HCT116 (cell line): ENCODE measurements around the gene LAMC2. TPM values are rescaled to one million over a fixed set of nuclear protein-coding genes. Genes with fewer than 3 reads are reported as not detected.

Experiments used
- ATAC-seq: fragments of 200-7000 bp; cut with Tn5 transposase; 2 replicates; pipeline ENCODE4 v1.9.1; 2020; ENCODE audit warnings: mild to moderate bottlenecking, moderate library complexity
- BruUV-seq: library from RNA; stranded (reverse); fragments of 400-500 nt; replicated peaks from 2 replicates; lab custom pipeline; 2021; lab: Mats Ljungman, UMichigan
- CTCF ChIA-PET: fragments of 300-600 bp; sonication (Branson Sonifier 250); formaldehyde crosslinking; loops from one replicate; lab custom pipeline; 2021; ENCODE audit warnings: antibody characterized with exemption; lab: Charles Lee
- POLR2A ChIA-PET: fragments of 300-600, 350-600 bp; sonication (Branson Sonifier 250); formaldehyde crosslinking; loops from one replicate; lab custom pipeline; 2021; ENCODE audit warnings: antibody characterized with exemption; lab: Charles Lee
- RAD21 ChIA-PET, 2 experiments: fragments of 300-600 bp; sonication (Branson Sonifier 250); formaldehyde crosslinking; loops; one replicate each; lab custom pipeline; 2023; ENCODE audit warnings: low total read pairs in 2 of 2; ENCODE audit not compliant: uncharacterized antibody in 2 of 2, unreplicated experiment in 2 of 2, low non-redundant PET in 1 of 2; lab: Charles Lee
- DNase-seq: peaks from one replicate; pipeline ENCODE4 v3.0.0-alpha.2; 2010; ENCODE audit warnings: low read depth, low spot score
- H2AFZ ChIP-seq: fragments of 200-600 bp; shearing (Covaris generic), sonication (generic); 2 replicates; pipeline ENCODE4 v1.6.1; 2017; ENCODE audit warnings: low read depth, mixed run types, mixed read lengths, antibody characterized with exemption, low read length; ENCODE audit not compliant: poor library complexity, severe bottlenecking
- H3K27ac ChIP-seq: 2 replicates; pipeline ENCODE4 v1.5.1; 2012; ENCODE audit warnings: low read depth, low read length
- H3K27me3 ChIP-seq: fragments of 200-600 bp; sonication (generic); 2 replicates; pipeline ENCODE4 v1.6.1; 2016; ENCODE audit warnings: mixed run types, low read length, mixed read lengths; ENCODE audit not compliant: insufficient read depth
- H3K36me3 ChIP-seq, 2 experiments: fragments of 200-500 bp in 1 of 2; fragments of 200-600 bp in 1 of 2; sonication (Bioruptor generic) in 1 of 2; sonication (generic) in 1 of 2; 2 replicates each; pipeline versions ENCODE4 v1.5.1 to v1.6.1; 2014 to 2016; ENCODE audit warnings: low read length in 2 of 2, inconsistent platforms in 1 of 2, mixed read lengths in 1 of 2, mixed run types in 1 of 2; ENCODE audit not compliant: insufficient read depth in 2 of 2, control insufficient read depth in 1 of 2
- H3K4me1 ChIP-seq, 2 experiments: fragments of 200-600 bp in 1 of 2; sonication (generic) in 1 of 2; 2 replicates each; pipeline versions ENCODE4 v1.5.1 to v1.6.1; 2012 to 2017; ENCODE audit warnings: low read length in 2 of 2, inconsistent platforms in 1 of 2, mild to moderate bottlenecking in 1 of 2, mixed read lengths in 1 of 2, mixed run types in 1 of 2, moderate library complexity in 1 of 2; ENCODE audit not compliant: insufficient read depth in 2 of 2, control insufficient read depth in 1 of 2
- H3K4me2 ChIP-seq: fragments of 200-600 bp; sonication (generic); 2 replicates; pipeline ENCODE4 v1.6.1; 2017; ENCODE audit warnings: mixed run types, low read length, mixed read lengths
- H3K4me3 ChIP-seq, 2 experiments: fragments of 200-600 bp in 1 of 2; sonication (generic) in 1 of 2; replicated peaks in 1 of 2; 2 replicates each; pipeline ENCODE4 v1.5.1; 2011 to 2016; ENCODE audit warnings: low read length in 2 of 2, control low read depth in 1 of 2, low read depth in 1 of 2, mild to moderate bottlenecking in 1 of 2, mixed read lengths in 1 of 2, mixed run types in 1 of 2
- H3K79me2 ChIP-seq: fragments of 200-600 bp; sonication (generic); 2 replicates; pipeline ENCODE4 v1.6.1; 2017; ENCODE audit warnings: mild to moderate bottlenecking, mixed run types, low read length, moderate library complexity, mixed read lengths; ENCODE audit not compliant: insufficient read depth
- H3K9ac ChIP-seq: fragments of 200-600 bp; sonication (generic); 2 replicates; pipeline ENCODE4 v1.6.1; 2016; ENCODE audit warnings: low read length, mixed read lengths
- H3K9me2 ChIP-seq: fragments of 200-600 bp; sonication (generic), shearing (Covaris generic); 2 replicates; pipeline ENCODE4 v1.6.1; 2017; ENCODE audit warnings: mixed run types, mild to moderate bottlenecking, moderate library complexity; ENCODE audit not compliant: insufficient read depth
- H3K9me3 ChIP-seq, 2 experiments: fragments of 200-500 bp in 1 of 2; fragments of 200-600 bp in 1 of 2; sonication (Bioruptor generic) in 1 of 2; sonication (generic) in 1 of 2; 2 replicates each; pipeline ENCODE4 v1.6.1; 2014 to 2017; ENCODE audit warnings: low read length in 2 of 2, mixed read lengths in 2 of 2, inconsistent platforms in 1 of 2, low read depth in 1 of 2, mild to moderate bottlenecking in 1 of 2, mixed run types in 1 of 2, moderate library complexity in 1 of 2; ENCODE audit not compliant: control insufficient read depth in 1 of 2, insufficient read depth in 1 of 2
- H4K20me1 ChIP-seq: fragments of 200-600 bp; sonication (generic), shearing (Covaris generic); 2 replicates; pipeline ENCODE4 v1.6.1; 2017; ENCODE audit warnings: mixed run types, mild to moderate bottlenecking, moderate library complexity; ENCODE audit not compliant: insufficient read depth
- ATF3 ChIP-seq: IDR thresholded peaks from 2 replicates; pipeline ENCODE4 v1.6.1; 2012
- CBX3 ChIP-seq: IDR thresholded peaks from 2 replicates; pipeline ENCODE4 v1.6.1; 2012; ENCODE audit warnings: low read depth
- CTCF ChIP-seq, 3 experiments: fragments of 200-600 bp in 1 of 3; sonication (generic) in 1 of 3; IDR thresholded peaks in 2 of 3; conservative IDR thresholded peaks in 1 of 3; 2 replicates each; pipeline ENCODE4 v1.5.1; 2012 to 2017; ENCODE audit warnings: low read depth in 2 of 3, low read length in 2 of 3, antibody characterized with exemption in 1 of 3, borderline replicate concordance in 1 of 3, control low read depth in 1 of 3, mild to moderate bottlenecking in 1 of 3, mixed read lengths in 1 of 3, mixed run types in 1 of 3, moderate library complexity in 1 of 3; ENCODE audit not compliant: insufficient read depth in 1 of 3
- EGR1 ChIP-seq: IDR thresholded peaks from 2 replicates; pipeline ENCODE4 v1.6.1; 2012; ENCODE audit warnings: low read depth
- EZH2 ChIP-seq: fragments of 200-600 bp; sonication (generic); IDR thresholded peaks from 2 replicates; pipeline ENCODE4 v1.6.1; 2017; ENCODE audit warnings: antibody characterized with exemption, mixed run types
- FOSL1 ChIP-seq: IDR thresholded peaks from 2 replicates; pipeline ENCODE4 v1.6.1; 2012; ENCODE audit warnings: low read depth
- JUND ChIP-seq: IDR thresholded peaks from 2 replicates; pipeline ENCODE4 v1.6.1; 2012
- MAX ChIP-seq: IDR thresholded peaks from 2 replicates; pipeline ENCODE4 v1.6.1; 2012
- SIN3A ChIP-seq: IDR thresholded peaks from 2 replicates; pipeline ENCODE4 v1.6.1; 2012; ENCODE audit warnings: low read depth
- SRF ChIP-seq: IDR thresholded peaks from 2 replicates; pipeline ENCODE4 v1.6.1; 2012; ENCODE audit warnings: low read depth
- TCF7L2 ChIP-seq: IDR thresholded peaks from 2 replicates; pipeline ENCODE4 v1.7.0; 2011; ENCODE audit warnings: borderline replicate concordance, inconsistent platforms; ENCODE audit not compliant: insufficient read depth, insufficient read length; ENCODE audit errors: extremely low read depth
- ZFX ChIP-seq: fragments of 450-650 bp; IDR thresholded peaks from 2 replicates; pipeline ENCODE4 v1.6.1; 2017
- intact Hi-C: fragments of 100-400 bp; cut with micrococcal nuclease; formaldehyde crosslinking; loops from 2 replicates; pipeline ENCODE4 v1.10.0; 2022
- total RNA-seq: library from RNA; stranded (reverse); gene quantifications from one replicate; pipeline ENCODE4 v1.2.1, GENCODE V29; 2021; ENCODE audit not compliant: unreplicated experiment

Gene LAMC2
- total RNA-seq, 1 experiment from 2014 or later: 22.2 TPM

- no TSS peak for BruUV-seq
- Histone ChIP-seq H3K27me3 (no peaks in the 10 kb centered on the region), H3K9me3 (no peaks in the 10 kb centered on the region), H3K27ac (no peak overlapping the region), H4K20me1 (no peaks in the 10 kb centered on the region), H3K4me2 (no peak overlapping the region), H3K9ac (no peak overlapping the region), H3K4me3 (no peak overlapping the region), H3K4me1 (peaks cover 0 to 4% of the 10 kb centered on the region in 2 experiments; a peak in 1 of 4 replicates), H3K9me2 (no peaks in the 10 kb centered on the region), H3K79me2 (no peaks in the 10 kb centered on the region), H2AFZ (no peak overlapping the region), H3K36me3 (no peaks in the 10 kb centered on the region)
- TF ChIP-seq MAX (no peak), FOSL1 (no peak), EGR1 (no peak), EZH2 (no peak), ZFX (no peak), CBX3 (no peak), TCF7L2 (no peak), SRF (no peak), CTCF (IDR thresholded peaks at IDR 0.05 in 2 of 3, conservative IDR thresholded peaks at IDR 0.05 in 1 of 3; ENCODE audit: borderline replicate concordance in 1 of 3, insufficient read depth in 1 of 3, low read depth in 2 of 3, low read length in 2 of 3) (no peak), ATF3 (no peak), JUND (no peak), SIN3A (no peak)
- POLR2A ChIA-PET: interaction anchor here (1.1 kb wide), 1 partner anchor 29 kb away, joined by 3 read pairs; no protein-coding TSS in a partner anchor
- ATAC-seq (no peak), DNase-seq (no peak)
- intact Hi-C loops: no loop called here
- CTCF ChIA-PET: interaction anchor here (1.7 kb wide), 1 partner anchor 315 kb away, joined by 5 read pairs; no protein-coding TSS in a partner anchor
- RAD21 ChIA-PET: no interaction called here
These were observed 92.0 kb downstream of the LAMC2 start for GRCh38 chr1:183277821-183278738.
